ENCODE results near the gene OR8I2.
"Not testable (repeated sequence)": the region's sequence is repeated elsewhere in the genome, so short reads cannot be mapped to it uniquely, and the experiment has no call there.

The OR8I2 gene

GRCh38 chr11:56093008-56093407 is at the start of gene OR8I2:
Gene OR8I2, plus strand, starts transcription at chr11:56093308. Its CDS starts 0 bp downstream, at chr11:56093308.
- DNase-seq (ENCODE audit: low read depth in 2 of 2): no peak

DNA sequence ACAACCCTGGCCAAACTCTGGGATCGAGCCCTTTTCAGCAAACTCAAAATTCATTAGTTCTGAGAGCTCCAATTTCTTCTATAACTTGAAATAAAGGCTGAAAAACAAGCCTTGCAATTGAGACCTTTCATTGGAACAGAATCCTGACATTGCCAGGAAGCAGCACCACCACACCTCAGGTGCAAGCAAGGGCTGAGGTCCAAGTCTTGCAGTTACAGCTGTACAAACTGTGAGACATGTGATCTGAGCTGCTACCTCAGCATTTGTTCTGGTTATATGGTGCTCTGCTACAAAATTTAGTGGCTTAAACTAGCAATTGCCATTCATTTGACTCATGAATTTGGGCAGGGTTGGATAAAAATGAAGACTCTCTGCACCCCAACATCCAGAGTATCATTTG is 47.6 kb upstream of the OR8I2 start:
- no peak for DNase-seq (ENCODE audit: low read depth in 2 of 2)

- no peak for DNase-seq (ENCODE audit: low read depth in 2 of 2)
Observed at GRCh38 chr11:56048480-56048879, 44.6 kb upstream of the OR8I2 start.

- DNase-seq (ENCODE audit: low read depth in 2 of 2): no peak
Observed at GRCh38 chr11:56049487-56049886, 43.6 kb upstream of the OR8I2 start.

- DNase-seq (ENCODE audit: low read depth in 2 of 2): not testable (repeated sequence)
Observed at GRCh38 chr11:56056366-56056765, 36.7 kb upstream of the OR8I2 start.

DNA sequence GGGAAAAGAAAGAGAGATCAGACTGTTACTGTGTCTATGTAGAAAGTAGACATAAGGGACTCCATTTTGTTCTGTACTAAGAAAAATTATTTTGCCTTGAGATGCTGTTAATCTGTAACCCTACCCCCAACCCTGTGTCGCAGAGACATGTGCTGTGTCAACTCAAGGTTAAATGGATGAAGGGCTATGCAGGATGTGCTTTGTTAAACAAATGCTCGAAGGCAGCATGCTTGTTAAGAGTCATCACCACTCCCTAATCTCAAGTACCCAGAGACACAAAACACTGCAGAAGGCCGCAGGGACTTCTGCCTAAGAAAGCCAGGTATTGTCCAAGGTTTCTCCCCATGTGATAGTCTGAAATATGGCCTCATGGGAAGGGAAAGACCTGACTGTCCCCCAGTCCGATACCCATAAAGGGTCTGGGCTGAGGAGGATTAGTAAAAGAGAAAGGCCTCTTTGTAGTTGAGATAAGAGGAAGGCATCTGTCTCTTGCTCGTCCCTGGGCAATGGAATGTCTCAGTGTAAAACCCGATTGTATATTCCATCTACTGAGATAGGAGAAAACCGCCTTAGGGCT is 35.4 kb upstream of the OR8I2 start:
- not testable (repeated sequence) for DNase-seq (ENCODE audit: low read depth in 2 of 2)

DNA sequence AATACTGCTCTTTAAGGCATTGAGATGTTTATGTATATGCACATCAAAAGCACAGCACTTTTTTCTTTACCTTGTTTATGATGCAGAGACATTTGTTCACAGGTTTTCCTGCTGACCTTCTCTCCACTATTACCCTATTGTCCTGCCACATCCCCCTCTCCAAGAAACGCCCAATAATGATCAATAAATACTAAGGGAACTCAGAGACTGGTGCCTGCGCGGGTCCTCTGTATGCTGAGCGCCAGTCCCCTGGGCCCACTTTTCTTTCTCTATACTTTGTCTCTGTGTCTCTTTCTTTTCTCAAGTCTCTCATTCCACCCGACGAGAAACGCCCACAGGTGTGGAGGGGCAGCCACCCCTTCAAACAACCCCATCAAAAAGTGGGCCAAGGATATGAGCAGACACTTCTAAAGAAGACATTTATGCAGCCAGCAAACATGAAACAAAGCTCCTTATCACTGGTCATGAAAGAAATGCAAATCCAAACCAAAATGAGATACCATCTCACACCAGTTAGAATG is 34.8 kb upstream of the OR8I2 start:
- DNase-seq (ENCODE audit: low read depth in 2 of 2): not testable (repeated sequence)

DNA sequence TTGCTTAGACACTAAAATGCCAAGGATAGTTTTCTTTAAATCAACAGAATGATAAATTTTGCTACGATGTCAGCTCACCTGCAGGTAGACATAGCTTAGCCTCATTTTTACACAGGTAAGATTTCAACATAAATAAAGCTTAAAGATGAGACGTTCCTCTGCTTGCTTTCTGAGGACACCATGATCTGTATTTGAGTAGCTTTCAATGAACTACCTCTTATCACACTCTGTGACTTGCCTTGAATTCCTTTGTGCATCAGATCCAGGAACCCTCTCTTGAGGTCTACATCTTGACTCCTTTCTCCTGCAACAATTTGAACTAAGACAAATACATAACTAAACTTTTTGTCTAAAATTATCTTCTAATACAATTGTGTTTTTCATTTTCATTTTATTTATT is 26.1 kb upstream of the OR8I2 start:
- no peak for DNase-seq (ENCODE audit: low read depth in 2 of 2)

DNA sequence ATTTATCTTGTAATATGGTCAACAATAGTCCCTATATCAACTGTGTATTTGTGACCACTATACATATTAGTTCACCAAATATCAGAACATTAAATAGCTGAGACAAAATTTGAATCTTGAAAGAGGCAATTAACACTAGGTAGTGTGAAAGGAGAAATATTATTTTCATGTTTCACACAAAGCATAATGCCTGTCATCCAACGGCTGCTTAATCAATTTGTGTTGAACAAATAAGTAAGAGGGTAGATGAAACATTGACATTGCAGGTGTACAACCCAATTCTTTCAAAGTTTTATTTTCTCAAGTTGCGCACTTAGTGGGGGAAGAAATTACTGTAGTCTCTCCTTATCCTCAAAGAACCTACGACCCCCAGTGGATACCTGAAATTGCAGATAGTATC is 3.4 kb upstream of the OR8I2 start:
- no peak for DNase-seq (ENCODE audit: low read depth in 2 of 2)

DNA sequence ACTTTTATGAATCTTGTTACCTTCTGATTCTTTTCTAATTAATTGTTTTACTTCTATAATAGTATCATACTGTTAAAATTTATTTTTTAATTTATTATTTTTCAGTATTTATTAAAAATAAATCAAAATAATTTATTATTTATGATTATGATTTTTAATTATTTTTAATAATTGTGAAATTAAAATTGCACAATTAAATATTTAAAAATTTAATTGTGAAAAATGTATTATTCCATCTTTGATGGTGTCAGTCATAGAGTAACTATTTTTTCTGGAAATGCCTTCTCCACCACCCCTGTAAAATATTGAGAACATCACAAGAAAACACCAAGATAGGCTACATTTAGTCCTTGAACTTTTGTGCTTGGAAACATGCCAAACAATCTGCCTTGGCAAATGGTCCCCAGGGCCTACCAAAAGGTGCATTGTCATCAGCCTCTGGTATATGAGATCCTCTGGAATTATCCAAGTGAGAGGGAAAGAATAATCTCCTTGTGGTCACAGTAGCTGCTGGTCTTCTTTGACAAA is 10.2 kb downstream of the OR8I2 start, which contains the start of gene OR8H2:
TSS of gene OR8H2 (plus strand) at position 478 of the 528 bp plus-strand sequence. CDS start 1,356 bp downstream, outside the sequence.
- DNase-seq (ENCODE audit: low read depth in 2 of 2): no peak

GRCh38 chr11:56122073-56122472 is 29.0 kb downstream of the OR8I2 start, which contains the start of gene OR8H3:
Gene OR8H3, plus strand, starts transcription at chr11:56122373. Its CDS starts 0 bp downstream, at chr11:56122373.
- no peak for DNase-seq (ENCODE audit: low read depth in 2 of 2)

DNA sequence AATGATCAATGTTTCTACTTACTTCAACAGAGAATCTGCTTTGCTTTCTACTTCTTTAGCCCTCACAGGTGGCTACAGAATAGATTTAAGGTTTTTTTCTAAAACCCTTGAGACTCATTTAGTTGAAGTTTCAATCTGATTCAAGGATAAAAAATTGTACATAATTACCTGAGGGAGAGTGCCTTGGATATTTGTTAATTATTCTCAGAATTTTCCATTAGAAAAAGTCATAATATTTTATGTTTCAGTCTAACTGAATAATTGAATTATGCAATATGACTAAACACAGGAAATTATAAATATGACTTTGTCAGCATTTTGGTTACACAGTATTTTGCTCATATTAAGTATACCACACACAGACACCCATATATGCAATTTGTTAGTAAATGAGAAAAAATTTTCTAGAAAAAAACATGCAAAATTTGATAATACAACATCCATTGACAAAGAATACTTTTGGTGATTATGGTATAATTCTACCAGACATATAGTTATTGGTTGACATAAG is 47.1 kb downstream of the OR8I2 start, which contains the start of gene OR8J3:
TSS of gene OR8J3 (minus strand) at position 51 of the 511 bp plus-strand sequence. CDS start 2,483 bp downstream, outside the sequence.
- no peak for DNase-seq (ENCODE audit: low read depth in 2 of 2)

GRCh38 chr11:56143681-56144080 is 50.6 kb downstream of the OR8I2 start:
- not testable (repeated sequence) for DNase-seq (ENCODE audit: low read depth in 2 of 2)

Data from stimulated activated CD8-positive, alpha-beta memory T cell treated with anti-CD3 and anti-CD28 coated beads, Interleukin-7, amount 100 ng/mL, for 1 hour (primary cell).